Fibroblast of upper back skin (primary cell): ENCODE data around the gene FUS.
"Not testable (repeated sequence)": the region's sequence is repeated elsewhere in the genome, so short reads cannot be mapped to it uniquely, and the experiment has no call there.

Experiments used
- DNase-seq: peaks from one replicate; pipeline ENCODE4 v3.0.0-alpha.2; 2013

Gene FUS

DNA sequence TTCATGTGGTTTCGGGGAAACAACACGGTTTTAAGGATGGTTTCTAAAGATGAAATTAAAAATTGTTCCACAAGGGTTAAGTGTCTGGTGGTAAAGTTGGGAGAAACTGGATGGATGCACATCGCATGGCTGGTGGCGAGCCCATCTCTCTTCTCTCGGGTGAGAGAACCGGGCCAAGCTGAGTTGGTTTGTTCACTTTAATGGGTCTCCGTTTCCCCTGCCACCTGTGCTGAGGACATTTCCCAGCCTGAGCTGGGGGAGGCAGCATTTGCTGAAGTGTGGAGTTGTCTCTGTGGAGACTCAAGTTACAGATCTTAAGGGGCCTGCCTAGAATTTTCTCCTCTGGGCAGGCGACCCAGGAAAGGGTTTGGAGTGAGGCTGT lies 7.9 kb downstream of the FUS start:
- no peak for DNase-seq

DNA sequence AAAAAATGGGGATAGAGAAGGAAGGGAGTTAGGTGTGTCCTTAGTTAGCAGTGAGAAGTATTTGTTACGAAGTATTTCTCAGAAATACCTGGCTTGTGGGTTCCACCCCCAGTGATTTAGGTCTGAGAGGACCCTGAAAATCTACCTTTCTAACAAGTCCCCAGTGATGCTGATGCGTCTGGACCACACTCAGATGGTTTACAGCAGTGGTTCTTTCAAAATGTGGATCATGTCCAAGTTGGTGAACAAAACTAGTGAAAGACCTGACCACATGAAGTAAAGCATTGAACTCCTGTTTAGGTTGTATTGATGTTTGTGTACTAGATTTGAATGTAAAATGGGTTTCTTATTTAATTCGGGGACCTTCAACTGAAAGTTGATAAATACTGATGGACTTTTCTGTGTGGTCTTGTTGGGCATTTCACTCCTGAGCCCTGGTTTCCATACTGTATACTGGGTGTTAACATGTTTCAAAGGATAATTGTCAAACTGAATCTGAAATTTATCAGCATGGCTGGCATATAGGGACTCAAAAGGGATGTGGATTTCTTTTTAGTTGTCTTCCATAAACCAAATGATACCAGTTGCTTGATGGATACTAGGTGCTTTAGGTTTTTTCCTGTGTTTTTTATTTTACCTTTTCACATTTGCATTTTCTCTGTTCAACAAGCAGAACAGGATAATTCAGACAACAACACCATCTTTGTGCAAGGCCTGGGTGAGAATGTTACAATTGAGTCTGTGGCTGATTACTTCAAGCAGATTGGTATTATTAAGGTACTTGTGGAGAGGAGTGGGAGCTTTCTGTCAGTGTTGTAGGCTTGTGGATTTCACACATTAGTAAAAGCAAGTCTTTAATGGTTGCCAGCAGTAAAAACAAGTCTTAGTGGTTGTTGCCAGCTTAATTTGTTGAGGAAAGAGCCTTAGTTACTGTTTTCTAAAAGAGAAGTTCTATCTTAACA lies 8.8 kb downstream of the FUS start:
- no peak for DNase-seq

DNA sequence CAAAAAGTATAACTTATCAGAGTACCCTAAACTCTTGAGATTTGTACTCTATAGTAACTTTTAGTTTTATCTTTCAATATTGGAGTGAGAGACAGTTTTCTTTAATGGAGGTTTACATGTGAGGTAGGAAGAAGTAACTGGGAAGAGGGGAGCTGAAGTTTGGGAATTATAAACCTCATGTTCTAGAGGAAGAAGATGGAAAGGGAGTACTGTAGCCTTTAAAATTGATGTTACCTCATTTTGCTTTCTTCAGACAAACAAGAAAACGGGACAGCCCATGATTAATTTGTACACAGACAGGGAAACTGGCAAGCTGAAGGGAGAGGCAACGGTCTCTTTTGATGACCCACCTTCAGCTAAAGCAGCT lies 9.5 kb downstream of the FUS start:
- no peak for DNase-seq

DNA sequence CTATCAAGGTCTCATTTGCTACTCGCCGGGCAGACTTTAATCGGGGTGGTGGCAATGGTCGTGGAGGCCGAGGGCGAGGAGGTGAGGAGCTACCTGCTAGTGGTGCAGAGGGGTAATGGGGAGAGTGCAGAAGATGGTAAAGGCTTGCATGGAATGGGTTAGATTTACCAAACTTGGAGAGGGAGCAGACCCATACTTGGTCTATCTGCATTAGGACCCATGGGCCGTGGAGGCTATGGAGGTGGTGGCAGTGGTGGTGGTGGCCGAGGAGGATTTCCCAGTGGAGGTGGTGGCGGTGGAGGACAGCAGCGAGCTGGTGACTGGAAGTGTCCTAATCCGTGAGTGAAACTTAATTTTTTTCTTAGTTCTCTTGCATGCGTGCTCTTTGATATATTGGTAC lies 10.1 kb downstream of the FUS start:
- DNase-seq = no peak

DNA sequence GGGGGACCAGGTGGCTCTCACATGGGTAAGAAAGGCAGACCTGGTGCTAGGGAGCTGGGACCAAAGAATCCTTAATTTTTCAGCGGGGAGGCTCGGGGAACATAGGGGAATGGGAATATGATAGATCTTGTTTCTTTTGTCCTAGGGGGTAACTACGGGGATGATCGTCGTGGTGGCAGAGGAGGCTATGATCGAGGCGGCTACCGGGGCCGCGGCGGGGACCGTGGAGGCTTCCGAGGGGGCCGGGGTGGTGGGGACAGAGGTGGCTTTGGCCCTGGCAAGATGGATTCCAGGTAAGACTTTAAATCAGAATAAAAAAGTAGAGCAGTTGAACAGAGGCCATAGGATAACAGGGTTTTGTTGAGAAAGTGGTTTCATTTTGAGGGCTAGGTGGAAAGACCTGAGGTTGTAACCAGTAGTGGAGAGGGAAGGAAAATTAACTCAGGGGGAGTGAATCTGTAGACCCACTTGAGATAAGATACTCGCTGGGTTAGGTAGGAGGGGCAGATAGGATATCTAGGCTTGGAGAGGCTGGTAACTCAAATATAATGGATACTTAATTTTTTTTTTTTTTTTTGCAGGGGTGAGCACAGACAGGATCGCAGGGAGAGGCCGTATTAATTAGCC lies 11.0 kb downstream of the FUS start:
- no peak for DNase-seq

DNA sequence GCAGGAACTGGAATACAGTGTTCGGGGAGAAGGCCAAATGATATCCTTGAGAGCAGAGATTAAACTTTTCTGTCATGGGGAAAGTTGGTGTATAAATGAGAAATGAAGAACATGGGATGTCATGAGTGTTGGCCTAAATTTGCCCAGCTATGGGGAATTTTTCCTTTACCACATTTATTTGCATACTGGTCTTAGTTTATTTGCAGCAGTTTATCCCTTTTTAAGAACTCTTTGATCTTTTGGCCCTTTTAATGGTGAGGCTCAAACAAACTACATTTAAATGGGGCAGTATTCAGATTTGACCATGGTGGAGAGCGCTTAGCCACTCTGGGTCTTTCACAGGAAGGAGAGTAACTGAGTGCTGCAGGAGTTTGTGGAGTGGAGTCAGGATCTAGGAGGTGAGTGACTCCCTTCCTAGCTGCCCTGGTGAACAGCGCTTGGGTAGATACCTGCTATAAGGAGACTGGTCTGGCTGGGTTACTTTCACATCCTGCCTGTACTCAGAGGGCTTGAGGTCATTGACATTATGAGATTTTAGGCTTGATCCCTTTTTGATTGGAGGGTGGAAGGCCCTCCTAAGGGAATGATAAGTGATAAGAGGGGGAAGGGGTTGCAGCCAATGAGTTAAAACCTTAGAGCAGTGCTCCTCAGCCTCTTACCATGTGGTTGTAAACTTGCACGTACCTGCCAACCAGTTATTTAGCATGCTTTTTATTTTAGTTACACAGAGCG lies 11.9 kb downstream of the FUS start:
- no peak for DNase-seq

DNA sequence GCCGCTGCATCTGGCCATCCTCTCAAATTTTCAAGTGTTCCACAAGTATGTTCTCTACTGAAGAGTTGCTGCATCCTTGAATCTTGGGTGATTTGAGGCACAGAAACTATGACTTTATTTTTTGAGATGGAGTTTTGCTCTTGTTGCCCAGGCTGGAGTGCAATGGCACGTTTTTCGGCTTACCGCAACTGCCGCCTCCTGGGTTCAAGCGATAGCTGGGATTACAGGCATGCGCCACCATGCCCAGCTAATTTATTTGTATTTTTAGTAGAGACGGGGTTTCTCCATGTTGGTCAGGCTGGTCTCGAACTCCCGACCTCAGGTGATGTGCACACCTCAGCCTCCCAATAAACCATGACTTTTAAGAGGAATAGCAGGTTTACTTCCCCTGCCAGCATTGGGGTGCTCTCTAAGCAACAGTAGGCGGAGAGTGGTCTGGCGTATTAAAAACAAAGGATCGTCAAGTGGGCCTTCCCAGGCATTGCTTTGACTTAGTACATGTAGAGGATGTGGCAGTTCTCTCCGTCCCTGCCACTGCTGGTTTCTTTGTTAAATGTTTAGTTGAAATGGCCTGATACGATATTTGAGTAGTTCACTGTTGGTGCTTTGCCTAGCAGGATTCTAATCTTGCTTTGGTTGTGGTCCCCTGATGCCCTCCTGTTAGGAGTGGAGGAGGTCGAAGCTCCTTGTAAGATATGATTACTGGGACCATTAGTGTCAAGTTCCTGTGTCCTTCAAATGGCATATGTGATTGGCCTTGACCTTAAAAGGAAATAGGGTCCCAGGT lies 13.1 kb downstream of the FUS start:
- no peak for DNase-seq

DNA sequence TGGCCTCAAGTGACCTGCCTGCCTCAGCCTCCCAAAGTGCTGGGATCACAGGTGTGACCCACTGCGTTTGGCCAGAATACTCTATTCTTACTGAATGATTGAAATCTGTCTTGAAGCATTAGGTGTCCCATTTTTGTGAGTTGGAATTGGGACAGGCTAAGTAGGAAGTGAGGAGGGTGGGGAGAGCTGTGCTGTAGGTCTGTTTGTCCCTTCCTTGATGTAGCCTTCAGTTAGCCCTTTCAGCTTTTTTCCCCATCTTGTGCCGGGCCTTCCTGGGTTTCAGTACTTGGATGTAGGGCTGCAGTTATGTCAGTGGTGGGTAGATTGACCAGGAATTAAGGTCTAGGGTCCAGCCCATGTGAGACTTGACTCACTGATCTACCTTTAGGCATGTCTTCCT lies 13.9 kb downstream of the FUS start:
- no peak for DNase-seq

DNA sequence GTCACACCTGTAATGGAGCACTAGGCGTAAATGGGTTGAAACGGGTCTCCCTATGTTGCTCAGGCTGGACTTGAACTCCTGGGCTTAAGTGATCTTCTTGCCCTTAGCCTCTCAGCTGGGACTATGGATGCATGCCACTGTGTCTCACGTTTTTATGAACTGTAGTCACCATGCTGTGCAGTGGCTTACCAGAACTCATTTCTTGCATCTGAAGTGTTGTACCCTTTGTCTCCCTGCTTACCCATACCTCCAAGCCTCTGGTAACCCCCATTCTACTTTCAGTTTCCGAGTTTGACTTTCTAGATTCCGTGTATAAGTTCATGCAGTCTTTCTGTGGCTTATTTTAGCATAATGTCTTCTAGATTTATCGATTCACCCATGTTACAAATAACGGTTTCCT lies 15.0 kb downstream of the FUS start:
- DNase-seq = no peak

DNA sequence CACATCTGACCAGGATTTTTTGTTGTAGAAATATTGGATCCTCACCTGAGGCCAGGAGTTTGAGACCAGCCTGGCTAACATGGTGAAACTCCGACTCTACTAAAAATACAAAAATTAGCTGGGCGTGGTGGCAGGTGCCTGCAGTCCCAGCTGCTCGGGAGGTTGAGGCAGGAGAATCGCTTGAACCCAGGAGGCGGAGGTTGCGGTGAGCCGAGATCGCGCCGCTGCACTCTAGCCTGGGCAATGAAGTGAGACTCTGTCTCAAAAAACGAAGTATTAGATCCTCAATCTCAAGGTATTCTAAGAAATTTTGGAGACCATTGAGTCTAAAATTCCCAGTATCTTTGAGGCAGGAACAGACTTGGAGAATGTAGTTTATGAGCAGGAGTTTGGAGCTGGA lies 15.9 kb downstream of the FUS start:
- not testable (repeated sequence) for DNase-seq

DNA sequence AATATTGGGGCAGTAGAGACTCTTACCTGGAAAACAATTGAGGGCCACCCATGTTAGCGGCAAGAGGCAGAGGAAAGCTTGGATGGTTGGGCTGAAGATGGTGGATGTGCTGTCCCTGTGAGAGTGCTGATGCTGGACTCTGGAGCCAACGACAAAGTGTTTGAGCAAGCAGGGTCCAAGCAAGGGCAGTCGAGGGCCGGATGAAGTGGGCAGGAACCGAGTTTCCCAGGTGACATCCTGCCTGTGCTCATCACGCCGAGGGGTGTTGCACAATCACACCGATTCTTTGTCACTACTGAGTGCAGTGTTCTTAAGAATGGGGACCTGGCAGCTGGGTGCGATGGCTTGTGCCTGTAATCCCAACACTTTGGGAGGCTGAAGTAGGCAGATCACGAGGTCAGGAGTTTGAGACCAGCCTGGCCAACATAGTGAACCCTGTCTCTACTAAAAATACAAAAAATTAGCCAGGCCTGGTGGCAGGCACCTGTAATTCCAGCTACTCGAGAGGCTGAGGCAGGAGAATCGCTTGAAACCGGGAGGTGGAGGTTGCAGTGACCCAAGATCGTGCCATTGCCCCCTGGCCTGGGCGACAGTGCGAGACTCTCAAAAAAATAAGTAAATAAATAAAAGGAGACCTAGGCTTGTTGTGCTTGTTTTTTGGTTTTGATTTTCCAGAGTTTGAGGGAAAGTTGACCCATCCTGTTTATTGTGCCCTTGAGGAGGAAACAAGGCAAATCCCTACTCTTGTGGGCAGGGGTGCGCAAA lies 16.6 kb downstream of the FUS start:
- no peak for DNase-seq

DNA sequence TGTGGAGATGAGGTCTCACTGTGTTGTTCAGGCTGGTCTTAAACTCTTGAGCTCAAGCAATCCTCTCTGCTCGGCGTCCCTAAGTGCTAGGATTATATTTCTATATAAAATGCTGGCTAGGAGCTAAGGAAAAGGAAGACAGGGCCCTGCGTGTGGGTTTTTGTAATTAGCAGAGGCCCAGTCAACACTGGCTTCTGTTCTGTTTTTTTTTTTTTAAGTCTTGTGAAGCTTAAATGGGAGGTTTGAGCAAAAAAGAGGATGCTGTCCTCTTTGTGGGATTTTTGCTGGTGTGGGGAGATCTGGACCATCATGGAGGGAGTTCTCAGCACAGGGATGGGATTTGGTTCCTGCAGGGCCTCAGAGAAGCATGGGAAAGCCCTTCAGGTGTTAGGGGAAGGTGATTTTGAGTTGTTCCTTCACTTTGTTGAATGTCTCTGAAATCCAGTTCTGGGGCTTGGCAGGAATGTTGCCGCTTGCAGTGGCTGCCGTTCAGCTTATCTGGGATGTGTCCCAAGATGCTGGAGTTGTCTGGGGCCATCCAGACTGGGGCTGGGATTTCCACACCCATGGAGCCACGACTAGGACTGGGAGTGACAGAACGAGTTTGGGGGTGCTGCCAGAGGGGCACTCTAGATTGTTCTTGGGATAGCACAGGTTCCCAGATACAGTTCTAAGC lies 18.4 kb downstream of the FUS start:
- no peak for DNase-seq

DNA sequence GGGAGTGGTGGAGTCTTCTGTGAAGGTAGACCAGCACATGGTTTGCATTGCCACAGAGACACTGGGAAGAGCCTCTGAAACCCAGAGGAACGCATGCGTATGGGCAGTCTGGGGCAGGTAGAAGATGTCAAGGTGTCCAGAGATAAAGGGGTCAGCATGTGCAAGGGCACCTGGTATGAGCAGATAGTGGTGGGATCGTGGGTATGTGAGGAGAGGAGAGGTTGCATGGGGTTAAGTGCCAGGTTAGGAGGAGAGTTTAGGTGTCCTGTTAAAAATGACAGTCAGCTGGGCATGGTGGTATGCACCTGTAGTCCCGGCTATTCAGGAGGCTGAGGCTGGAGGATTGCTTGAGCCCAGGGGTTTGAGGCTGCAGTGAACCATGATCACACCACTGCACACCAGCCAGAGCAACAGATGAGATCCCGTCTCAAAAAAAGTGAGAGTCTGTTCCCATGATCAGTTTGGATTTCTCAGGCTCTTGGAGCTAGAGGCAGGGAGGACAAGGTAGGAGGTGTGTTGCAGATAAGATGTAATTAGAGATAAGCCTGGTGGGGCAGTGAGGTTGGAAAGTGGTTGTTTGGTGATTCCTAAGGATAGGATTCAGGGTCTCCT lies 19.6 kb downstream of the FUS start:
- DNase-seq = no peak

DNA sequence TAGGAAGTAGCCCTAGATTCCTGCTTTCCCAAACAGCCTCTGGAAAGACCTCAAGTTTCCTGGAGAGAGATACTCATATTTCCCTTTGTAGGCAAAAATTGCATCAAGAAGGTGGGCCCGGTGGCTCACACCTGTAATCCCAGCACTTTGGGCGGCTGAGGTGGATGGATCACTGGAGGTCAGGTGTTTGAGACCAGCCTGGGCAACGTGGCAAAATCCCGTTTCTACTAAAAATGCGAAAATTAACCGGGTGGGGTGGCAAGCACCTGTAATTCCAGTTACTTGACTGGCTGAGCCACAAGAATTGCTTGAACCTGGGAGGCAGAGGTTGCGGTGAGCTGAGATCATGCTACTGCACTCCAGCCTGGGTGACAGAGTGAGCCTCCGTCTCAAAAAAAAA lies 20.2 kb downstream of the FUS start:
- not testable (repeated sequence) for DNase-seq

DNA sequence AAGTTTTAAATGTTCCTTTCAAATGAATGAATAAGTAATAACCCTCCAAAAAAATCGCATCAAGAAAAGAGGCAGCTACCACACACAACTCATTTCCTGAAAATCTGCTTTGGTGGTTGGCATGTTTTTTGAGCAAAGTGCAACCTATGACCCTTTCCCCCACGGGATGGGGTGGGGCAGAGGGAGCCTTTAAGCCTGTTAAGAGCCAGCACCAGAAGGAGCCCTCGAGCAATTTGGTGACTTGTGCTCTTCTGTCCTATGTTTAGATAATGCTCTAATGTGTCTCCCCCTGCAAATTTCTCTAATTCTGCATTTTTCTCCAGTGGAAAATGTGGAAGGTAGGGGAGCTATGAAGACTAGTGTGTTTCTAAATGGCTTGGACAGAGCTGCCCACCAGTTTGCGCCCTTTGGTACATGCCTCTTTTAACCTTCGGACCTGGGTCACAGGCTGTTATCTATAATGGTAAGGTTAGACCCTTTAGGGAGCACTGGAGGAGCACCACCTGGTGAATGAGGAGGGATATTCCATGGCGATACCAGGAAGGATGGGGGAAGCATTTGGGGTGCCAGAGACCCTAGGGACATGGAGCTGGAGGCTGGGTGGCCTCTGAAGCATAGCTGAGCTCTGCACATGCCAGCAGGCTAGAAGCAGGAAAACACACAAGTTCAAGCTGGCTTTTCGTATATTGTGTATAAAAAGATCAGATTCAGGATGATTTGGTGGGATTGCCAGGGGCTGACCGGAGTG lies 21.1 kb downstream of the FUS start:
- DNase-seq = no peak

DNA sequence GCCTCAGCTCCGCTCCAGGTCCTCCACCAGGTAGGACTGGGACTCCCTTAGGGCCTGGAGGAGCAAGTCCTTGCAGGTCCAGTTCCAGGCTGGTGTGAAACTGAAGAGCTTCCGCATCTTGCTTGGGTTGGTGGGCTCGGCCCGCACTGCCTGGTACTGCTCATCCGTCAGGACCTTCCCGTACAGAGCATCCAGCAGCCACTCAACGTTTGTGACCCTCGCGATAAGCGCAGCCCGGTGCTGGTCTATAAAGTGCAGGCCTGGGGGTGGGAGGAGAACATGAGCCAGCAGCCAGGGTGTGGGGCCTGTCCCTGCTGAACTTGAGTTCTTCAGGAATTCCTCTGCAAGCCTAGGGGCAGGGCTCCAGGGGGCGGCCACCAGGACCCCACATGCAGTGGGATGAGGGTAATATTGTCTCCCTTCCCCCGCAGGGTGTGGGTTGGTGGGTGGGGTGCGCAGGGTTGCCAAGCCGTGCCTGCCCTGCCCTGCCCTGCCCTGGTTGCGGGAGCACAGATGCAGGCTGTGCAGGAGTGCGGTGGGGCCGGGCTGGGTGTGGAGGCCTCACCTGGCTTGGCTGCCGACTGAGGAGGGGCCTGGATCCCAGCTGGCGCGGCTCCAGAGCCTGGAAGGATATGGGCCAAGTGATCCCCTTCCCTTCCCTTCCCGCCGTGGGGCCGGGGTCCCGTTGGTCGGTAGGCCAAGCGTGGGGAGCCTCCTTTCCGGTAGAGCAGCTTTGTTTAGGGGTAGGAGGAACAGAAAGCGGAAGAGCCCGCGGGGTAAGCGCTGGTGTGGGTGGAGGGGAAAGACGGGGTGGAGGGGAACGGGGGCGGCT lies 21.9 kb downstream of the FUS start:
- no peak for DNase-seq

DNA sequence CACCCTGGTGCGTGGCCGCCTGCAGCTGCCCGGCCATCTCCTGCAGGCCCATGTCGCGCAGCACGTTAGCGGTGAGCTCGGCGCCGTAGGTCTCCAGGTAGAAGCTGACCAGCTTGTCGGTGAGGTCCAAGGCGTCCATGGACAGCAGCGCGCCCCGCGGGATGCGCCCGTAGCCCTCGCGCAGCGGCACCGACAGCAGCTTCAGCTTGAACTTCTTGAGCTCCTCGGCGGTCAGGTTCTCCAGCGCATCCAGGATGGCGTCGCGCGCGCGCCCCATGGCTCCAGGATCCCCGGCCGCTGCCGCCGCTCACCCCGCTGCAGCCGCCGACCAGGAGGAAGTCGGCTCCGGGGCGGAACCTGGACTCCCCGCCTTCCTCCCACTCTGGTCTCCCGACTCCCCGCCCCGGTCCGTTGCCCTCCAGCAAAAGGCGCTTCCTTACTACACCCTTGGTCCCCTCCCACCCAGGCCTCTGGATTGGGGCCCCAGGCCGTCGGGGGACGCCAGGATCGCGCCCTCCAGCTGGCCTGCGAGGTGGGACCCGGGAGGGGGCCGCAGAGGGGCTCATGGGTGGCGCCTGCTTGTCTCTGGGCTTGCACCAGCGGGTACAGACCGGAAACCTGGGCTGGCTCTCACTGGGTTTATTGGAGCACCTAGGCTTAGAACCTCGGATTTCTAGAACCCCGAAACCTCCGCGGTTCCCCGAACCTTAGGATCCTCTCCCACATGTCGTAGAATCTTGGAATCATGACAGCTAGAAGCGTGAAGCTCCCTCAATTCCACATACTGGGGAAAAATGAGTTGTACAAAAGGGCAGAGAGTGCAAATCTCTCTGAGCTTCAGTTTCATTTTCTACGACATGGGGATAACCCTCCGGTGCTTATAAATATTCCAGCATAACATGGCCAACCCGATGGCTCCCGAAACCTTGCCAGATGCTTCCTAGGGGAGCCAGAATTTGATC lies 22.8 kb downstream of the FUS start, which contains the start of gene PYCARD:
TSS of gene PYCARD (minus strand) at position 347 of the 962 bp plus-strand sequence. CDS start at position 277, 70 bp downstream.
- DNase-seq = peak; percentile 25
